MV-4-11 (cell line): ENCODE results near the gene KLHL20.
A peak's percentile ranks its signal among the peaks of the same experiment; 100 is the strongest.
"Not testable (repeated sequence)": the region's sequence is repeated elsewhere in the genome, so short reads cannot be mapped to it uniquely, and the experiment has no call there.

Source experiments
- DNase-seq: peaks from one replicate; lab custom pipeline; 2025; lab: John Stamatoyannopoulos, UW

KLHL20 gene, protein sequence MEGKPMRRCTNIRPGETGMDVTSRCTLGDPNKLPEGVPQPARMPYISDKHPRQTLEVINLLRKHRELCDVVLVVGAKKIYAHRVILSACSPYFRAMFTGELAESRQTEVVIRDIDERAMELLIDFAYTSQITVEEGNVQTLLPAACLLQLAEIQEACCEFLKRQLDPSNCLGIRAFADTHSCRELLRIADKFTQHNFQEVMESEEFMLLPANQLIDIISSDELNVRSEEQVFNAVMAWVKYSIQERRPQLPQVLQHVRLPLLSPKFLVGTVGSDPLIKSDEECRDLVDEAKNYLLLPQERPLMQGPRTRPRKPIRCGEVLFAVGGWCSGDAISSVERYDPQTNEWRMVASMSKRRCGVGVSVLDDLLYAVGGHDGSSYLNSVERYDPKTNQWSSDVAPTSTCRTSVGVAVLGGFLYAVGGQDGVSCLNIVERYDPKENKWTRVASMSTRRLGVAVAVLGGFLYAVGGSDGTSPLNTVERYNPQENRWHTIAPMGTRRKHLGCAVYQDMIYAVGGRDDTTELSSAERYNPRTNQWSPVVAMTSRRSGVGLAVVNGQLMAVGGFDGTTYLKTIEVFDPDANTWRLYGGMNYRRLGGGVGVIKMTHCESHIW

DNA sequence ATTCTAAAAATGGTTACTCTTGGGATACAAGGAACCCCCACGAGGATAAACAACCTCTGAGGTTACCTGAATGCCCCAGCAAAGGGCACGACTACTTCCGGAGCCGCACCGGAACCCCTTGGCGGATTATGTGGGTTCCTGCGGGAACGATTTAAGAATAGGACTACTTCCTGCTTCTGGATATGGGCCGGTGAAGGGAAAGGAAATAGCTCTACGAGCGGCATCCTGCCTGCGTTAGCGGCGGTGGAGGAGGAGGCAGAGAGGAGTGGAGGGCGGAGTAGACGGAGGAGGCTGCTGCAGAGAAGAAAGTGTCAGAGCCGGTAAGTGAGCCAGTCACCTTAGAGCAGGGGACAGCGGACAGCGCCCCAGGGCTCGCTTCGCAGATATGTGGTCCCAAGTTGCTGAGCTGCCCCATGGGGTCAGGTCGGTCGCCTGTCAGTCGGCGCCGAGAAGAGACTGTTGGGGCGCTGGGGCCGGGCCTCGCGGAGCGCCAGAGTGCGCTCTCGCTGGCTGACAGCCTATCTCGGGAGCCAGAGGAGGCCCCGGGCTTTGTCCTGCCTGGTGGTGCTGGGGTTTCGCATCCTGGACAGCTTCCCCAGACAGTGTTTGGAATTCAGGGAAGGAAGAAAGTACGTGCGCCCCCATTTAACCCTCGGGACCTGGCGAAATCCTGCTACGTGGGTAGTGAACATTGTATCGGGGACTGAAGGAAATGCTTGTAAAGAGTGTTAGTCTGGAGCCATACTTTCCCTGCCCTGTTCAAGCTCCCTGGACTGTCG, at the start of gene KLHL20:
Gene KLHL20 (plus strand): TSS at position 223 of the 779 bp plus-strand sequence. CDS start 1,063 bp downstream, outside the sequence.
- peak; percentile 91 for DNase-seq

DNA sequence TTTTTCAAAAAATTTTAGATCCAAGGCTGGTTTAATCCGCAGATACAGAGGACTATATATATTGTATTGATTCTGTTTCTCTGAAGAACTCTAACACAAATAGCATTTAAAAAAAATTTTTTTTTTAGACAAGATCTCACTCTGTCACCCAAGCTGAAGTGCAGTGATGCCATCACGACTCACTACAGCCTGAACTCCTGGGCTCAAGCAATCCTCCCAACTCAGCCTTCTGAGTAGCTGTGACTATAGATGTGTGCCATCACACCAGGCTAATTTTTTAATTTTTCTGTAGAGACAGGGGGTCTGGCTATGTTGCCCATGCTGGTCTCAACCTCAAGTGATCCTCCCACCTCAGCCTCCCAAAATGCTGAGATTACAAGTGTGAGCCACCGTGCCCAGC, 48.1 kb upstream of the KLHL20 start:
- no peak for DNase-seq

DNA sequence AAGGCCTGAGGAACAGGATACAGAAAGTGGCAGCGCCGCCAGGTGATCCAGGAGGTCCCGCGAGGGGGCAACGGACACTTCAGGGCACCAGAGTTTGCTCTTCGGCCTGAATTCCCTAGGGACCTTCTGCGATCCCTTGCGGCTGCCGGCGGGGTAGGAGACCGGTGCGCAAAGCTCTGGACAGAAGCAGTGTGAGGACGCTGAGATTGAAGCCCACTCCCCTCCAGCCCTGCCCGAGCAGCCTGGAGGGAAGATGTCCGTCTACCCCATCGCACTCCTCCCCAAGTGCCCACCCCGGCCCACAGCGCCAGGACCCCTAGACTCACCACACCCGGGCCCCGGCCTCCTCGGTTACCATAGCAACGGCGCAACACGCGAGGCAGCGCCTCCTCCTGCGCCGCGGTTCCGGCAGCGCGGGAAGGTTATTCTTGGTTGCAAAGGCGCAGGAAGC, 45.3 kb upstream of the KLHL20 start, which contains the start of gene ANKRD45:
Gene ANKRD45 (minus strand): TSS at position 361 of the 451 bp plus-strand sequence. CDS start 10,433 bp downstream, outside the sequence.
- no peak for DNase-seq

DNA sequence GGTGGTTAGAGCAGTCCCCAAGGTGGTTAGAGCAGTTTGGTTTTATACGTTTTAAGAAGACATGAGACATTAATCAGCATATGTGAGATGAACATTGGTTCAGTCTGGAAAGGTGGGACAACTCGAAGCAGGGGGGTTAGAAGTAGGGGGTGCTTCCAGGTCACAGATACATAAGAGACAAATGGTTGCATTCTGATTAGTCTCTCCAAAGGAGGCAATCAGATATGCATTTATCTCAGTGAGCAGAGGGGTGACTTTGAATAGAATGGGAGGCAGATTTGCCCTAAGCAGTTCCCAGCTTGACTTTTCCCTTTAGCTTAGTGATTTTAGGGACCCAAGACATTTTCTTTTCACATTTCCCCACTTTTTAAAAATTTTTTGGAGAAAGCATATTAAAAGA, 40.3 kb upstream of the KLHL20 start:
- DNase-seq = not testable (repeated sequence)

DNA sequence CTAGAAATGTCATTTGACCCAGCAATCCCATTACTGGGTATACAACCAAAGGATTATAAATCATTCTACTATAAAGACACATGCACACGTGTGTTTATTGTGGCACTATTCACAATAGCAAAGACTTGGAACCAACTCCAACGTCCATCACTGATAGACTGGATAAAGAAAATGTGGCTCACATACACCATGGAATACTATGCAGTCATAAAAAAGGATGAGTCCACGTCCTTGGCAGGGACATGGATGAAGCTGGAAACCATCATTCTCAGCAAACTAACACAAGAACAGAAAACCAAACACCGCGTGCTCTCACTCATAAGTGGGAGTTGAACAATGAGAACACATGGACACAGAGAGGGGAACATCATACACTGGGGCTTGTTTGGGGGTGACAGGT, 34.6 kb upstream of the KLHL20 start:
- not testable (repeated sequence) for DNase-seq

DNA sequence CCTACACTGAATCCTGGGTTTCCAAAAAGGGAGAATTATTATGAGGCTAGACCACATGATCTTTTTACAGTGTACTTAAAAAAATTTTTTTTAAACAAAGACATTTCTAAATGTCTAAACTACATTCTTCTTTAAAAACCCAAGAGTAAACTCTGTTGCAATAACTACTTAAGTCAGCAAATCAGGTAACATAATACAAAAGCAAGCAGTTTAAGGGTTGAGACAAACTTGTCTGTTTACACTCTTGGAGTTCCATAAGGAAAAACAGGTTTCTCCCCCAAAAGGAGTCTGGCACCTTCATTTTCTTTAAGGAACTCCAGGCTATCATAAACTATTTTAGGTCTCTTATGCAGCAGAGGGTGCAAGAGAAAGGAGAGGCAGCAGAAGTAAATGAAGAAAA, 32.6 kb upstream of the KLHL20 start:
- DNase-seq = no peak

DNA sequence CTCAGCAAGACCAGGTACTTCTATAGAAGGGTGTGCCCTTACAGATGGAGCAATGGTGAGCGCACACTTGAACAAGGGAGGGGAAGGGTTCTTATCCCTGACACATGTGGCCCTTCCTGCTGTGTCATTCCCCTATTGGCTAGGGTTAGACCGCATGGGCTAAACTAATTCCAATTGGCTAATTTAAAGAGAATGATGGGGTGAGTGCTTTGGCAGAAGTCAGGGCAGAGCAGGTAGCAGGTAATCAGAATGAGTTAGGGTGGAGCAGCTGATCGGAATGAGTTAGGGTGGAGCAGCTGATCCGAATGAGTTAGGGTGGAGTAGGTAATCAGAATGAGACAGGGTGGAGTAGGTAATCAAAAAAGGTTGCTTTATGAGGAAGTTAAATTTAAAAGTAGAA, 30.9 kb upstream of the KLHL20 start:
- not testable (repeated sequence) for DNase-seq

DNA sequence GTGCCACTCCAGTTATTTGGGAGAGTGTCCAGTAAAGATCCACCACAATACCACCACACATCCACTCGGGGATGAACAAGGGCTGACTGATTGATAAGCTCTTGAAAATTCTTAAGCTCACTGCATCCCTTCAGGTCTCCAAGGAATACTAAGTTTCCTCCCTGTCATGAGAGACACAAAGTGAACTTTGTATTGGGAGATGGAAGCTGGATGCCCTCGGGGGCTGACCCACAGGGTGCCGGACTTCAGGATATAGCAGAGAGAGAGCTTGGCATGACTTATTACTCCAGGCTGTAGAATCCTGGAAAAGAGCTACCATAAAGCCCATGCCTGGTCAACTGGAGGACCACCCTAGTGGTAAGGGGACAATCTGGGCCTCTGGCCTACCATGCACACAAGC, 29.7 kb upstream of the KLHL20 start:
- DNase-seq = not testable (repeated sequence)

DNA sequence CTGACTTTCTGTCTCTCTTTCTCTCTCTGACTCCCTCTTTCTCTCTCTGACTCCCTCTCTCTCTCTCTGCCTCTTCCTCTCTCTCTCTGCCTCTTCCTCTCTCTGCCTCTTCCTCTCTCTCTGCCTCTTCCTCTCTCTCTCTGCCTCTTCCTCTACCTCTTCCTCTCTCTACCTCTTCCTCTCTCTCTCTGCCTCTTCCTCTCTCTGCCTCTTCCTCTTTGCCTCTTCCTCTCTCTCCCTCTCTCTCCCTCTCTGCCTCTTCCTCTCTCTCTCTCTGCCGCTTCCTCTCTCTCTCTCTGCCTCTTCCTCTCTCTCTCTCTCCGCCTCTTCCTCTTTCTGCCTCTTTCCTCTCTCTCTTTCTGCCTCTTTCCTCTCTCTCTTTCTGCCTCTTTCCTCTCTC, 26.5 kb upstream of the KLHL20 start:
- DNase-seq = peak; percentile 30

DNA sequence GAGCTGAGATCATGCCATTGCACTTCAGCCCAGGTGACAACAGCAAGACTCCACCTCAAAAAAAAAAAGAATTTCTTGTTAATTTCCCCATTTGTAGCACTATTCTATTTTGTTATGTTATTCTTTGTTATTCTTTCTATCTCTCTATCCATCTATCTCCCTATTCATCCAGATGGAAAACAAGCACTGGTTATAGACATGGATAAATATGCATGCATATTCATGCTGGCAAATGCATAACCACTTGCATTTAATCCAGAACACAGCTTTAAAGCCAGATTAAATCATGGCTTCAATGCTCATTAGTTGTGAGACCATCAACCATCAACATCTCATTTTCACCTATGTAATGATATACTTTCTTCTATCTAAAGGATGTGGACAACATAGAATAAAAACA, 21.5 kb upstream of the KLHL20 start:
- no peak for DNase-seq

DNA sequence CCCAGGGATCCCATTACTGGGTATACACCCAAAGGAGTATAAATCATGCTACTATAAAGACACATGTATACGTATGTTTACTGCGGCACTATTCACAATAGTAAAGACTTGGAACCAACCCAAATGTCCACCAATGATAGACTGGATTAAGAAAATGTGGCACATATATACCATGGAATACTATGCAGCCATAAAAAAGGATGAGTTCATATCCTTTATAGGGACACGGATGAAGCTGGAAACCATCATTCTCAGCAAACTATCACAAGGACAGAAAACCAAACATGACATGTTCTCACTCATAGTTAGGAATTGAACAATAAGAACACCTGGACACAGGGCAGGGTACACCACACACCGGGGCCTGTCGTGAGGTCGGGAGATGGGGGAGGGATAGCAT, 13.5 kb upstream of the KLHL20 start:
- not testable (repeated sequence) for DNase-seq

DNA sequence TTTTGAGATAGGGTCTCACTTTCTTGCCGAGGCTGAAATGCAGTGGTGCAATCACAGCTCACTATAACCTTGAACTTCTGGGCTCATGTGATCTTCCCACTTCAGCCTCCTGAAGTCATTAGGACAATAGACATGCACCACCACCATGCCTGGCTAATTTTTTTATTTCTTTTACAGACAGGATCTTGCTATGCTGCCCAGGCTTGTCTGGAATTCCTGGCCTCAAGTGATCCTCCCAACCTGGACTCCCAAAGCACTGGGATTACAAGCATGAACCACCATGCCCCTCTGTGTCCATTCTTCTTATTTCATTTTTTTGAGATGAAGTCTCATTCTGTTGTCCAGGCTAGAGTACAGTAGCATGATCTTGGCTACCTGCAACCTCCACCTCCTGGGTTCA, 12.0 kb upstream of the KLHL20 start:
- DNase-seq = no peak

DNA sequence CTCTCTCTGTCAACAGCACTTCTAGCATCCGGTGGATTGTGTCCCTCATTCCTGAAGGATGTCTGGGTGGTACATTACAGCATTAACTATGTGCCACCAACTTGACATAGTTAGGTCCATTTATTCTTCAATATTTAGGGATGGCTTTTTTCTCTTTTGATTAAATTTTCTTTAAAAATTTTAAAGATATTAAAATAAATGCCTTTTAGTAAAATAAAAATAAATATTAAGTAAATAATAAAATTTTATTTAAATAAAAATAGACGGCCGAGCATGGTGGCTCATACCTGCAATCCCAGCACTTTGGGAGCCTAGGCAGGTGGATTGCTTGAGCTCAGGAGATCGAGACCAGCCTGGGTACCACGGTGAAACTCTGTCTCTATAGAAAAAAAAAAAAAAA, 9.7 kb upstream of the KLHL20 start:
- no peak for DNase-seq

DNA sequence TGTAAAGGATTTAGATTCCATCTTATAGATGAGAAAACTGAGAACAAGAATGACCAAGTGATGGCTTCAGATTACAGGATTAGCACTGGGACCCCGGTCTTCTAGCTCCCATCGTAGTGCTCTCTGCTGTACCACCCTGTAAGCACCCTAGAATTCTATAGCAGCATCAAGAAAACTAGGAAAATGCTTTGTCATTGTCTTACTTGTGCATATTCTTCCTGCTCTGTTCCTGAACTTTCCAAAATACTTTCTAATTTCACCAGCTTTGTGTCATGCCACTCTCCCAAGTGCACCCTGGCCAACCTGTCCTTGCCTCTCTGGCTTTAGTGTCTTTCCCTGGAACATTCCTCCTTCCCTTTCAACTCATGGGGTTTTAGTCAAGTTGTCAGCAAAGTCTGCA, 6.0 kb upstream of the KLHL20 start:
- DNase-seq = no peak

DNA sequence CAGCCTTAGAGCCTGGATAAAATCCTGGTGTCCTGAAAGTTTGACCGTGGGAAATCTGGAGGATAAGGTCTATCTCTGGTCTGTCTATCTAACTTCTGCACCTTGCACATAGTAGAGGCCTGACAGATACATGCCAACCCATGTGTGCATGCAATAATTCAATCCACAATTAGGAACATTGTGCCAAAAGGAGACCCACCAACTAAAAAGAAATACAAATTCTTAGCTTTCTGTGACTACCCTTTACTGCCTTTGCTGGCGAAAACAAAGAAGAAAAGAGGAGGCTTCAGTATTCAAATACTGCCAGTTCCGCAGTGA, 381 bp upstream of the KLHL20 start:
- no peak for DNase-seq

DNA sequence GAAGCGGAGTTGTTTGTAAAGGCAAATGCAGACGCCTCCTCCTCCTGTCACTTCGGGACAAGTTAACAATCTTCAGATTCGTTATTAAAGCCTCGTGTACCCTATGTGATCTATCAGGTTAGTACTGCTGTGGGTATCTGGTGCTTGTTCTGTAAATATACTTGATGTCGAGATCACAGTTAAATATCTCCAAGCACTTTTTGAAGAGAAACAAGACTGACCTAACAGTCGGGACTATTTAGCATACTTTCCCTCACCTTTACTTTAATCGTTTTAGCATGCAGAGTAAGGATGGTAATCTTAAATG, 710 bp downstream of the KLHL20 start:
- DNase-seq = peak; percentile 41

DNA sequence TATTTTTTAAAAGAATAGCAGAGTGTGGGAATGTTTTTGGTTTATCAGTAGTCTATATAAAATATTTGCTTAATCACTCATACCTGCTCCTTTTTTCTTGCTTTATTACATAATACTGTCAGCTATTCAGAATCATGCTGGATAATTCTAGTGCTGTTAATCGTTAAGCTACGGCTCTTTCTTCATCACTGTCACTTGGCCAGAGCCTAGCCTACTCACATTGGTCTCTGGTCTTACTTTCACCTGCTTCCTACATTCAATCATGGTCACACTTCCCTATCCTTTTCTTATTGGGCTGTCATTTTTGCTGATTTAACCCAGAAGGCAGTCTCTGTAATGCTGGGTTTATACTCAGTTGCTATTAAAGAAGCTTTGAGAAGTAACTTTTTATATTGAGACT, 2.5 kb downstream of the KLHL20 start:
- DNase-seq = no peak

DNA sequence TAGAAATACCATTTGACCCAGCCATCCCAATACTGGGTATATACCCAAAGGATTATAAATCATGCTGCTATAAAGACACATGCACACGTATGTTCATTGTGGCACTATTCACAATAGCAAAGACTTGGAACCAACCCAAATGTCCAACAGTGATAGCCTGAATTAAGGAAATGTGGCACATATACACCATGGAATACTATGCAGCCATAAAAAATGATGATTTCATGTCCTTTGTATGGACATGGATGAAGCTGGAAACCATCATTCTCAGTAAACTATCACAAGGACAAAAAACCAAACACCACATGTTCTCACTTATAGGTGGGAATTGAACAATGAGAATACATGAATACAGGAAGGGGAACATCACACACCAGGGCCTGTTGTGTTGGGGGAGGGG, 16.6 kb downstream of the KLHL20 start:
- not testable (repeated sequence) for DNase-seq

DNA sequence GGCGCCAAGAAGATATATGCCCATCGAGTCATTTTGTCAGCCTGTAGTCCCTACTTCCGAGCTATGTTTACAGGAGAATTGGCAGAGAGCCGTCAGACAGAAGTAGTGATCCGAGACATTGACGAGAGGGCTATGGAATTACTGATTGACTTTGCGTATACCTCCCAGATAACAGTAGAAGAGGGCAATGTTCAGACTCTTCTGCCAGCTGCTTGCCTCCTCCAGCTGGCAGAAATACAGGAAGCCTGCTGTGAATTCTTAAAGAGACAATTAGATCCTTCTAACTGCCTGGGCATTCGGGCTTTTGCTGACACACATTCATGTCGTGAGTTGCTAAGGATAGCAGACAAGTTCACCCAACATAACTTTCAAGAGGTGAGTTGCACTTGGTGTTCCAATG, 19.1 kb downstream of the KLHL20 start:
- no peak for DNase-seq

DNA sequence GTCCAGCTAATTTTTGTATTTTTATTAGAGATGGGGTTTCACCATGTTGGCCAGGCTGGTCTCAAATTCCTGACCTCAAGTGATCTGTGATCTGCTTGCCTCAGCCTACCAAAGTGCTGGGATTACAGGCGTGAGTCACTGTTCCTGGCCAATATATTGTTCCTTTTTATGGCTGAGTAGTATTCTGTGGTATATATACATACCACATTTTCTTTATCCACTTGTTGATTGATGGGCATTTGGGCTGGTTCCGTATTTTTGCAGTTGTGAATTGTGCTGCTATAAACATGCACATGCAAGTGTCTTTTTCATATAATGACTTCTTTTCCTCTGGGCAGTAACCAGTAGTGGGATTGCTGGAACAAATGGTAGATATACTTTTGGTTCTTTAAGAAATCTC, 21.3 kb downstream of the KLHL20 start:
- DNase-seq = not testable (repeated sequence)

DNA sequence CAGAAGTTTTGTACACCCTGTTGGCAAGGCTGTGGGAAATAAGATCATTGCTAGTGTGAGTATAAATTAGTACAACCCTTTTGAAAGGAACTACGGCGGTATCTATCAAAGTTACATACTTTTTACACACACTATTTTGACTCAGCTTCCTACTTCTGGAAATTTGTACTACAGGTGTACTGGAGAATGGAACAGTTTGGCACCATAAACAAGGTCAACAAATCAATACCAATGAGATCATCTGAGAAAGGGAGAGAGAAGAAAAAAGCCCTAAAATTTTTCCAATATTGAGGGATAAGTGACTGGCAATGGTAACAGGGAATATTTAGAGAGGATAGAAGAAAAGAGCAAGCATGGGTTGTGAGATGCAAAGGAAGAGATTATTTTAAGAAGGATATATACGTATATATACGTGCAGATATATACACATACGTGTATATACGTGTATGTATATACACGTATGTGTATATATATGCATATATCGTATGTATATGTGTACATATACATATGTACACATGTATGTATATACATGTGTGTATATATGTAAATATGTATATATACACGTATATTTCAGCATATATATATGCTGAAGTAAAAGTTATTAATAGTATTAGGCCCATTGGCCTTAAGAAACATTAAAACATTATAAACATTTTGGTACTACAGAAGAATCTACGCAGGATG, 27.6 kb downstream of the KLHL20 start:
- DNase-seq = no peak

DNA sequence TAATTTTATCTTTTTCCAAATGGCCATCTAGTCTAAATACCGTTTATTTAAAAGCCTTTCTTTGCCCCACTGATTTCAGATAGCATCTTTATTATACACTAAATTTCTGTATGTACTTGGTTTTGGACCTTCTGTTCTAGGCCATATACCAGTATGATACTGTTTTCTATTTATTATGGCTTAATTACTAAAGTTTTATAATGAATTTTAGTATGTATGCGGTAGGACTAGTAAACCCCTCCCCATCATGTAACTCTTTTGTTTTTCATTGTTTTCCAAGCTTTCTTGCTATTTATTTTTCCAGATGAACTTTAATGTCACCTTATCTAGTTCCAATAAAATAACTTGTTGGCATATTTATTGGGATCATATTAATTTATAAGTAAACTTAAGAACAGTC, 29.9 kb downstream of the KLHL20 start:
- no peak for DNase-seq
